Daoy (cell line): ENCODE results near the gene ABTB1. TPM values are rescaled to one million over a fixed set of nuclear protein-coding genes. Genes with fewer than 3 reads are reported as not detected.
A peak's percentile ranks its signal among the peaks of the same experiment; 100 is the strongest.

ENCODE experiments used
- DNase-seq: peaks from one replicate; pipeline ENCODE4 v3.0.0-alpha.2; 2015; ENCODE audit warnings: low read depth
- total RNA-seq: library from RNA; depleted of rRNA; stranded (reverse); fragments of >200 nt; shearing (Covaris generic); gene quantifications from 2 replicates; pipeline ENCODE4 v1.2.3, GENCODE V29; 2014

Gene ABTB1
- total RNA-seq, 1 experiment from 2014 or later = 2.4 TPM

DNA sequence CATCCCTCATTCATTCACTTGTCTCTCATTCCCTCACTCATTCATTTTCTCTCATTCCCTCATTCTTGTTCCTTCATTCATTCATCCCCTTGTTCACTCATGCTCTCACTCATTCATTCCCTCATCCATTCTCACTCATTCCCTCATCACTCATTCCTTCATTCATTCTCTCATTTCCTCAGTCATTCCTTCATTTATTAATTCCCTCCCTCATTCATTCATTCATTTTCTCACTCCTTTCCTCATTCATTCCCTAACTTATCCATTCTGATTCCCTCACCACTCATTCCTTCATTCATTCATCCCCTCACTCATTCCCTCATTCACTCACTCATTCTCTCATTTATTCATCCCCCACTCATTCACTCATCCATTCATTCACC lies 13.8 kb downstream of the ABTB1 start:
- no peak for DNase-seq

DNA sequence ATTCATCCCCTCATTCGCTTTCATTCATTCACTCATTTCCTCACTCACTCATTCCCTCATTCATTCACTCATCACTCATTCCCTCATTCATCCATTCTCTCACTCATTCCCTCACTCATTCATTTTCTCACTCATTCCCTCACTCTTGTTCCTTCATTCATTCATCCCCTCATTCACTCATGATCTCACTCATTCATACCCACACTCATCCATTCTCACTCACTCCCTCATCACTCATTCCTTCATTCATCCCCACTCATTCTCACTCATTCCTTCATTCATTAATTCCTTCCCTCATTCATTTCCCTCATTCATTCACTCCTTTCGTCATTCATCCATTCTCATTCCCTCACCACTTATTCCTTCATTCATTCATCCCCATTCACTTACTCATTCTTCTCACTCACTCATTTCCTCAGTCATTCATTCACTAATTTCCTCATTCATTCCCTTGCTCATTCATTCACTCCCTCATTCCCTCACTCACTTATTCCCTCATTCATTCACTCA lies 14.5 kb downstream of the ABTB1 start:
- DNase-seq = no peak

DNA sequence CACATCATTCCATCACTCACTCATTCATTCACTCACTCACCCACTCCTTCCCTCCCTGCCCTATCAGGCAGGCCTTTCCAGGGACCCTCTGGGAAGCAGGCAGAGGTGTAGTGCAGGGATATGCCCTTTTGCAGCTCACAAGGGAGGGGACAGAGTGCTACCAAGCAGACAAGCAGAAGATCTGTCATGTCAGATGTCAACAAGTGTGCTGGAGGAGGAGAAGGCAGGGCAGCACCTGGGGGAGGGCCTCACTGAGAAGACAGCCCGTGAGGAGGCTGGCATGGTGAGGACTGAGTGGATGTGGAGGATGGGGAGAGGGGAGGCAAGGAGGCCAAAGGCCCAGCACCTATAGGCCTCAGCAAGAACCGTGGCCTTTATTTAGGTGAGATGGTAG lies 15.3 kb downstream of the ABTB1 start:
- DNase-seq = no peak

DNA sequence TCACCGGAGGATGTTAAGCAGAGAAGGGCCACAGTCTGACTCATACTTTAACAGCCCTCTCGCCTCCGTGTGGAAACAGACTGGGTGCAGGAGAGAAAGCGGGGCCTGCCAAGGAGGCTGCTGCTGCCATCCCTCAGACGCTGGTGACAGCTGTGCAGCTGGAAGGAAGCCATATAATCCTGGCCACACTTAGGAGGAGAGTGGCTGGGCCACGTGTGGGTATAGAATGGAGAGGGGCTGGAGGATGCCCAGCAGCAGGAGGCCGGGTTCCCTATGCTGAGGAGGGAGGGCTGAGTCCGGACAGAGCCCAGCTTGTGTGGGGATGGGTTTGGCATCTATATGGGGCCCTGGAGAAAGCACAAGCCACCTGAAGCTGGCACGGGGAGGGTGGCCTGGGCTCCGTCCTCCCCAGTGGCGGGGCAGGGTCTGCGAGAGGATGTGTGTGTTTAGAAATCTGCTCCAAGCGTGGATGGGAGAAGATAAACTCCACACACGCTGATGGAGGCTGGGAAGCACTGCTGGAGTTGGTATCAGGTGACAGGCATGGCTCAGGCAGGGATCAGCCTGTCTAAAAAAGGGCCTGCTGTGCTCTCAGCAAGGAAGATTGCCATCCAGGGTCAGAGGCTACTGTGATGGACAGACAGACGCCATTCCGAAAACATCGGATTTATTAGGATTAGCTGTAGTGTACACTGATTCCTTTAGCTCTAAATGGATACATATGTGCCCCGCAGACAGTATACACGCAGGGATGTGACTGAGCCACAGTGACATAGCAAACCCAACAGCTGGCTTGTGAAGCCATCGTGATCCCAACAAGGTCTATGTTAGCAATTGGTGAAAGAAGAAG lies 15.9 kb downstream of the ABTB1 start:
- DNase-seq = peak; percentile 35

DNA sequence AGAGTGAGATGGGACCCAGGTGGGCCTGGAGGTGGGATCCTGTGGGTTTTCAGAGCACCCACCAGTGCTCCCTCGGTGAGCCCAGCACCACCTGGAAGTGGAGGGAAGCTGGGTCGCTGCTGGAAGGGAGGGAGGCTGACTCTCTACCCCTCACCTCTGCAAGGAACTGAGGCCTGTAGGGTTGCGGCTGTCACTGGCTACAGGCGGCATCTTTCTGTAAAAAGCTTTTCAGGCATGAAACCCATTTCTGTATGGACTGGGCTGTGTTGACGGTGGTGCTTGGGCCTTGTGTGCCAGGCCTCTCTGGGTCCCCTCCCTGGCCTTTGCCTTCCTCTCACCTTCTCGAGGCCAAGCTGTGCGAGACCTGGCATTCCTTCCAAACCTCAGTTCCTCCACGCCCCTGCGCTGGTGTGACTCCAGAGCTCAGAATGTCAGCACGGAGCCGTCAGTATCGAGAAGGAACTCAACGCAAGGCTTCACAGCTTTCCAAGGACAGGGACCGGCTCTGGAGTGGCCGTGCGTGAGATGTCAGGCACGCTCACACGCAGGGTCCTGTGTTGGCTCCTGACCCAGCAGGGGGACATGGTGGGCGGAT lies 16.6 kb downstream of the ABTB1 start:
- no peak for DNase-seq

DNA sequence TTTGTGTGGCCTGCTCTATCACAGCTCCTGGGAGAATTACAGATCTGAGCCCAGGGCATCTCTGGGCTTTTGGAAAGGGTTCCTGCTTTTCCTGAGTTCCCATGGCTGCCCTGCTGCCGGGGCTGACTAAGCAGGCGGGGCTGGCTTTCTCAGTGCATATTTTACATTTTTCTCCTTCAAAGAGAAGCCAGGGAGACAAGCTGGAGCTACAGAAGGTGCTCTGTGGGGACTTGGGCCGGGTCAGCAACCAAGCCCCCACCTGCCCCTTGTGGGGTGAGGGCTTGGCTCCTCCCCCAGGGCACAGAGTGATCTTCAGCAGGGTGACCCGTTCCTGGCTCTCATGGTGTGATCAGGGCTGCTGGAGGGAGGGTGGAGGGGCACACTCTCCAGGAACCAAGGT lies 17.4 kb downstream of the ABTB1 start:
- no peak for DNase-seq

DNA sequence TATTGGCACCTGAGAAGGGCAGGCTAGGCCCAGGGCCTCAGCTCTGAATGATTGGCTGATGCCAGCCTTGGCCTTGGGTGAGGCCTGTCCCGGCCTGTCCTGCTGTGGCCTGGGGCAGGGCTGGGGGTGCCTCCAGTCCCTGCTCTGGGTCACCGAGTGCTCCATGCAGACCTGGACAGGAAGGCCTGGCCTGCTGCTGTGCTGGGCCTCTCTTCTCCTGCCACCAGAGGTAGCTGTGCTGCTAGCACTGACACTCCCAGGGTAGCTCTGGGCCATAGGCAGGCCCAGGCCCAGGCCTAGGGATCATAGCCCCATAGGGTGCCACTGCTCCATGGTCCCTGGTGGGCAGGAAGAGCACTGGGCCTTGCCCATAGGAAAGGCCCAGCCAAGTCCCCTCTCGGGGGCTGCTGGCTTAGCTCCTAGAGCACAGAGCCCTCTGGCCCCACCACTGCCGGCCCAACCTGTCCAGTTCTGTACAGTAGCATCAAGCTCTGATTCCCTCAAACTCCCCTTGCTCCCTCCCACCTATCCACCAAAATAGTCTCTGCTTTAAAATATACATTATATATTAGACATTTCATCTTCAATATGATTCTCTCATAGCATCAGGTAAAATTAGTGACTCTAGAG lies 18.2 kb downstream of the ABTB1 start:
- DNase-seq = peak; percentile 58

DNA sequence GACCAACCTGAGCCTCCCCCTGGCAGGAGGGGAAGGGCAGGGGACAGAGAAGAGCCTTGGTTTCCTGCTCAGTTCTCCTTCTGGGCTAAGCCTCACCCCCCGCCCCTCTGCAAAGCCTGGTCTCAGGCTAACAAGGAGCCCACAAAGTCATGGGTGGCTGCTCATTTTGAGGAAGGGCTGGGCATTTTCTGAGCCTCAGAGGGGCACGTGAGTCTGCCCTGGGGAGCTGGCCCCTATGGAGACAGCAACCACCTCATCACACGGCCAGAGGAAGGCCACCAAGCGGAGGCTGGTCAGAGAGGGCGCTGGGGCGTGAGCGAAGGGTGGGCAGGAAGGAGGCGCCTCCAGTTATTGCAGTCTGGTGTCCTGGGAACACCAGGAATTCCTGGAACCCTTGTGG lies 18.7 kb downstream of the ABTB1 start:
- no peak for DNase-seq

DNA sequence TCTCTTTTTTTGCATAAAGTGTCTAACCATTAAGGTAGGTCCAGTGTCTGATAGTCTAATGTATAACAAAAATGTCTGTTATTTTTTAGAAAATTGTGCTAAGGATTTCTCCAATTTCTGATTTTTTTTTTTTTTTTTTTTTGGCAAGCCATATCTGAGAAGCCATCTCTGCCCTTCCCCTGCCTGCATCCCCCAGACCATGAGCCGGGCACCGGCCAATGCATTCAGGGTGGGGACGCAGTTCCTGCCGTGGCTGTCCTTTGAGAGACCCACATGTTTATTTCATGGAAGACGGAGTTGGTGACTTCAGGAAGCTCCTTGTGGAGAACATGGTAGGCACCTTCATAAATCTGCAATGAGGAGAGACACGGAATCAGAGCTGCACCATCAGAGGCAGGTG lies 19.2 kb downstream of the ABTB1 start:
- DNase-seq = no peak

DNA sequence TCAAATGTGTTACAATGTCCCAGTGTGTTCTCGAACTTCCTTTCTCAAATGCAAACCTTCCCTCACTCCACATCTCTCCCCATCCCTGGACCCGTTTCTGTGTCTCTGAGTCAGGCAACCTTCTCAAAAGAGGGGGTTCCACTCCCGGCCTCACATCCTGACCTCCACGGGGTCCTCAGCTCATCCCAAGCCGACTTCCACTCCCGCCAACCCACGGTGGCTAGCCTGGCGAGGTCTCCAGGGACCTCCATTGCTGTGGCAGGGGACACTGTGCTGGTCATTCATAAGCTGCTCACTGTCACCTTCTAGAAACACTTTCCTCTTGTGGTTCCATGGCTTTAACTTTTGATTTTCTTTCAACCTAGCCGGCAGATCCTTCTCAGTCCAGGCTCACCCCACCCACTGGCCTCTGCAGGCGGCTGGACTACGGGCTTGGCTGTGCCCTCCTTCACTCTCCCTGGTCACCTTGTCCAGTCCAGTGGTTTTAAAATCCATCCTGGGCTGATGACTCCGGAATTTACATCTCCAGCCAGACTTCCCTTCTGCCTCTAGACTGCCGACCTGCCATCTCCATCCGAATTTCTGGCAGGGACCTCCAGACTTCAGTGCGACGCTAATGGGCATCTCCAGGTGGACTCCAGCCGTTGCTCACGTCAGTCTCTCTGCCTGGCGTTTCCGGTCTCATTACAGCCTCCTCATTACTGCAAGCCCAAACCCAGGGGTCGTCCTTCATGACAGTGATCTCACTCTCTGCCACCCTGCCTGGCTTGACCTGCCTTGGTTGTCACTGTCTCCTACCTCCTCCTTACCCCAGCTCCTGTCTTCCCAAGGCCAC lies 20.0 kb downstream of the ABTB1 start:
- DNase-seq = no peak

DNA sequence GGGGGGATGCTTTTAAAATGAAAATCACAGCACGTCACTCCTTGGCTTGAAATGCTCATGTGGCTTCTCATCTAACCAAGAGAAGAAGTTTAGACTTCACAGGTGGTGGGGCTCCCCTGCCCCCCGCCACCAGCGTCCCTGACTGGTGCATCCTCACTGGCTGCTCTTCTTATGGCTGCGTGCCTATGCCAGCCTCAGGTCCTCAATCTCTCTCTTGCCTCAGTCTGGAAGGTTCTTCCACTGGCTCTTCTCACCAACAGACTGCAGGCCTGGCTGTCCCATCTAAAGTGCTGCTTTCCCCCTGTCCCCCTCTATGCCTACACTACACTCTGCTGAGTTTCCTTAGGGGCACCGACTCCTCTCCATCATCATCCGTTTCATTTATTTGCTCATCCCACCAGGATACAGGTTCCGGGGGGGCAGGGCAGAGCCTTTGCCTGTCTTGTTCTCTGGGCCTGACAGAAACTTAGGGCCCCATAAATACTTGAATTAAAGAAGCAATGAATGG lies 20.6 kb downstream of the ABTB1 start:
- DNase-seq = no peak

DNA sequence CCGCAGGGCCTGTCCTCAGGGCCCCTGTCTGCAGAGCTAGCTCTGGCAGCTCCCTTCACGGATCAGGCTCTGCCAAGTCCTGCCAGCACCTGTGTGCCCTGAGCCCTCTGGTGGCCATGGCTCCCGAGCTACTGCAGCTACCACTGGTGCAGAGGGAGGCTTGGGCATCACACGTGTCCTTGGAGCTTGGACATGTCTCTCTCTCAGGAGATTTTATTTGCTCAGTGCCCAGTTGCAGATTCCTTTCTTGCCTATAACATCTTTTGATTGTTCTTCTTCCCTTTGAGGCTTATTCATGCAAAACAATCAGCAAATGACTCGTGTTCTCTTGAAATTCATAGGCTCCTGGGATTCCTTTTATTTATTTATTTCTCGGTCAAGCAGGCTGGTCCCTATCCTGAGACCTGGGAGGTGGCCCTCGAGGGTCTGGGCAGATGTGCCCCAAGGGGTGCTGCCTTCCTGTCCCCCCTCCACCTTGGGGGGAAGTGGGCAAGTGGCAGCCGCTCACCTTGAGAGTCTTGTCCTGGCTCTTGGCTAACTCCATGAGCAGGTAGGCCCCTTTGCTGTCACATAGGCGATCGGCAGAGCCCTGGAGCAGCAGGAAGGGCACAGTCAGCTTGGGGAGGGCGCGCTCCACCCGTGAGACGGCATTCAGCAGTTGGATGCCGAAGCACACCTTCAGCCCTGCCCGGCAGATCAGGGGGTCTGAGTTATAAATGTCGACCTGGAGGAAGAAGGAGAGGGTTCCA lies 21.9 kb downstream of the ABTB1 start:
- peak; percentile 59 for DNase-seq

DNA sequence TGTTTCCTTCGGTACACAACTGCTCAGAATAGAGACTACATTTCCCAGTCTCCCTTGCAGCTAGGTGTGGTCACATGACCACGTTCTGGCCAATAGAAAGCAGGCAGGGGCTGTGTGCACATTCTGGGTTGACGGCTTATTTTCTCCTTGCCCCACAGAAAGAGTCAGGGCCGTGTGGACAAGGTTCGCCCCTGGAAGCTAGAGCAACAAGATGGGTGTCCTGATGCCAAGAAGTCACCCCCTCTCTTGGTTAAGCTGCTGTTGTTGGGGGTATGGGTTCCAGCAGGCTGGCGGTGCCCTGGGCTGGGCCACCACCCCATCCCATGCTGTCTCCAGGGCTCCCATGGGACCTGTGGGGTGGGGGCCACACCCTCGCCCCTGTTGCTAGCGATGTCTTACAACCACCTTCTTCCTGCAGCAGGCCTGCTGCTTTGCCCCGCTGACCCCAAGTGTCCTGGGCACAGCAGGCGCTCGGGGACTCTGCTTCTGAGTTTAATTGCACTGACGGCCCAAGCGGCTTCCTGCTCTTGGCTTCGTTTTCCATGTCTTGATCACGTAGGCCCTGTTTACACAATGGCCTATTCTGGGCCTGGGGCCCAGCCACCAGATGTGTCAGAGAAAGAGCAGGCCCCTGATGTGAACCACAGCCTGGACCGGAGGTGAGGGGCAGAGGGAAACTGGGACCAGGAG lies 24.9 kb downstream of the ABTB1 start:
- DNase-seq = peak; percentile 86

DNA sequence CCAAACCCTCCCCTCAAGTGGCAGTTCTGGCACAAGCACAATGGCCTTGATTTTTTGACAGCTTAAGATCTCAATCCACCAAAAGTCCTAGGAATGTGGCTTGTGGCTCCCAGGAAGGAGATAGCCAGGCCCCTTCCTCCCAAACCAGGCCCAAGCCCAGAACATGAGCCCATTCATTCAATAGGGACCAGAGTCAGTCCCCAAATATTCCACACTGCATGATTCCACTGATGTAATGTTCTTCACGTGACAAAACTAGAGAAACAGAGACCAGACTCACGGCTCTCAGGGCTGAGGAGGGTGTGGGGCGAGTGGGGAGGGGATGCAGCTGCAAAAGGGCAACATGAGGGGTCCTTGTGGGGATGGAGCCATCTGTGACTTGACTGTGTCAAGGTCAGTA lies 25.5 kb downstream of the ABTB1 start:
- no peak for DNase-seq

DNA sequence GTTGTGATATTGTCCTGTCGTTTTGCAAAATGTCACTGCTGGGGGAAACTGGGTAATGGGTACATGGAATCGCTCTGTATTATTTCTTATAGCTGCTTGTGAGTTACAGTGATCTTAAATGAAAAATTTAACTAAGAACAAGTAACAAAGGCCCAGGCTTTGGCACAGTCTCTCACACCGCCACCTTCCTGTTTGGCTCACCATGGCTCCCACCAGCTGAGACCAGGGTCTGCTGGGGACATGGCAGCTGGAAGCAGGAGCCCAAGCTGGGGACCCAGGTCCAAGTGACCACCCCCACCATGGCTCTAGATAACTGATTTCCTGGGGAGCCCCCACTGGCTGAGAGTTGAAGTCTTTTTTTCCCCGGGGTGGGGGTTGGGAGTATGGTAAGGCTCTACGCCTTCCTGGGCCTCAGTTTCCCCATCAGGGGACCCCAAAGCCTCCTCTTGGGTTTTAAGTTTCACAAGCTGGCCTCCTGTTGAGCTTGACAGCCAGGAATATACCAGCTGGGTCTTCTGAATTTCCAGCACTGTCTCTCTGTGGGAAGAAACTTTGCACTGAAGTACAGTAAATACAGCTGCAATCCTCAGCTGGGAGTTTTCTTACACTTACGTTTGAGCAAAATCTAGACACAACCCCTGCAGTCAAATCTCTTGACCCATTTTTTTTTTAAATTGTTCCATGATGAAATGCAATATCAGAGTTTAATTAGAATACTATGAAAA lies 26.1 kb downstream of the ABTB1 start:
- no peak for DNase-seq

DNA sequence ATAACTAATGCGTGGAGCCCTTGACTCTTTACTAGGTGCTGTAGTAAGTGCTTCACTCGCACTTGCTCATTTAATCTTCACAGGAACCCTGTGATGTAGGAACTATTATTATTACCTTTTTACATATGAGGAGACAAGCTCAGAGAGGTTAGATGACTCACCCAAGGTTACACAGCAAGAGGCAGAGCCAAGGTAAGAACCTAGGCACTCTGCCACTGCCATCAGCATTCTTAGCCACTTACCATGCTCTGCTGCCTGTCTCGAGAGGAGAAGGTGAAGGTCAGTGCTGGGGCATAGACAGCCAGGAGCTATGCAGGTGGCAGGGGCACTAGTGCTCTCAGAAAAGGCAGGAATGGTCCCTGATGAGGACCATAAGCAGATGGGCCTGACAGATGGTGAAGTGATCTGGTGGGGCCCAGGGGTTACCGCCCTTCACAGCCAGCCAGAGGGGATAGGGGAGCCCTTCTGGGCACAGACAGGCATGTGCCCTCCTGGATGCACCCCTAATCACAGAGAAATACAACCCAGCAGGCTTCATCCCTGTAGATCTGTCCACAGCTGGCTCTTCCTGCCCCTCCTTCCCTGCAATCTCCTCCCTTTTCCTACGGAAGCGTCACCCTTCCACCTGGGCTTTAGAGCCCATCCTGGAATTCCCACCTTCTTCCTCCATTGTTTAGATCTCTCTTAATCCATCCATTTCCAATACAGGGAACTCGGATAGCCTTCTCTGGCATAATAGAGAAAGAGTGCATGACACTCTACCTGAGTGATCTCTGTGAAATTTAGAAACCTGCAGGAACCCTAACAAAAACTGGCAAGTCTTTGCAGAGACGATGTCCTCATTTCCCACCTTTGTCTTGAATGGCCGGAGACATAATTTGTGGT lies 26.9 kb downstream of the ABTB1 start:
- no peak for DNase-seq

DNA sequence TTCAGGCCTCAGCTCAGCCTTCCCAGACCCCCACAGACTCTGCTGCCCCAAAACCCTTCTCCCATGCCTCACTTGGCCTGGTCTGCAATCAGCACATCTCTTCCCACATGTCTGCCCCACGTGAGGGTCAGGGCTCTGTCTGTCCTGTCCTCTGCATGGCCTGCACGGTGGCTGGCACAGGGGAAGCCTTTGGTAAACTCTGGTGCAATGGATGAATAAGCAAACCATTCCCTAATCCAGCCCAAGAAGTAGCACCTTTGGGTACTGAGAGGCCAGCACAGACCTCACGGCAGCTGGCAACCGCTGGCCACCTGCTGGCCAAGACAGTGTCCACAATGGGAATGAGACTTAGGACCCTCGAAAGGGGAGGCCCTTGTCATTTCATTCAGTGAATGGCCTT lies 27.7 kb downstream of the ABTB1 start:
- no peak for DNase-seq

DNA sequence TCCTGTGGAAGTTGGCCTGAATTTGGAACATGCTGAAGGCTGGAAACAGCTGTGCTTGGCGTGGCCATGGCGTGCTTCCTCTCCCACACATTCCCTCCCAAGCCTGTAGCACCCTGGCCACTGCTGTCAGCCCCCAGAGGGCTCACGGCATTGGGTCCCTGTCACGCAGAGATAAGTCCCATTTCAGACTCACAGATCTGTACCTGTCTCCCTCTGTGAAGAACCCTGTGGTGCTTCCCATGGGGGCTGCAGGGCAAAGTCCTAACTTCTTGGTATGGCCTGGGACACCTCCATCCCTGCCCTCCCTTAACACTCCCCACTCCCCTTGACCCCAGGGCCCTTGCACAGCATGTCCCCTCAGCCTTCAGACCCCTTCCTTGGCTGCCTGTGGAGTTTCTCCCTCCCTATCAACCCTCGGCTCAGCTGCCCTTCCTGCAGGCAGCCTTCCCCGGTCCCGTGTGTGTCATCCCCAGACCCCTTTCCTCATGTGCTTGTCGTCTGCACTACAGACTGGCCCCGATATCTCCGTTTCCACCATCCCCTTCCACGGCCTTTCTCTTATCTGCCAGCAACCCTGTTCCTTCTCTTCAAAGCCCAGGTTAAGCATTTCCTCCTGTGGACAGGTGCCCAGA lies 28.6 kb downstream of the ABTB1 start:
- DNase-seq = no peak
